H1 (cell line): ENCODE data around the gene RADIL. TPM values are rescaled to one million over a fixed set of nuclear protein-coding genes. Genes with fewer than 3 reads are reported as not detected.

Source experiments
- CTCF ChIA-PET: fragments of 300-600 bp; sonication (Branson Sonifier 250); formaldehyde crosslinking; loops from one replicate; lab custom pipeline; 2021; ENCODE audit not compliant: partially characterized antibody; lab: Charles Lee
- POLR2A ChIA-PET: fragments of 300-600 bp; sonication (Branson Sonifier 250); formaldehyde crosslinking; loops from one replicate; lab custom pipeline; 2021; ENCODE audit warnings: inconsistent platforms; ENCODE audit not compliant: partially characterized antibody; lab: Charles Lee
- DNase-seq, 2 experiments: peaks; one replicate each; pipeline versions ENCODE4 v3.0.0 to v3.0.0-alpha.2; 2010 to 2022; ENCODE audit warnings: low spot score in 2 of 2, low read depth in 1 of 2, mixed read lengths in 1 of 2
- FAIRE-seq: peaks from 2 replicates; lab custom pipeline; 2011; peaks lifted over from hg19 to GRCh38; lab: Jason Lieb, UNC
- H2AFZ ChIP-seq: 2 replicates; pipeline ENCODE4 v1.8.1; 2012; ENCODE audit warnings: low read length, inconsistent platforms
- H2AK5ac ChIP-seq: 2 replicates; pipeline ENCODE4 v1.6.1; 2013; ENCODE audit warnings: low read depth, low read length
- H2BK120ac ChIP-seq: replicated peaks from 2 replicates; pipeline ENCODE3; 2013; ENCODE audit warnings: low read depth, low read length, inconsistent platforms
- H2BK12ac ChIP-seq: 2 replicates; pipeline ENCODE4 v1.6.1; 2013; ENCODE audit warnings: low read depth, low read length
- H2BK15ac ChIP-seq: 2 replicates; pipeline ENCODE4 v1.6.1; 2013; ENCODE audit warnings: low read length
- H2BK20ac ChIP-seq: 2 replicates; pipeline ENCODE4 v1.6.1; 2013; ENCODE audit warnings: low read length
- H2BK5ac ChIP-seq: 2 replicates; pipeline ENCODE4 v1.6.1; 2013; ENCODE audit warnings: low read depth, low read length
- H3K14ac ChIP-seq: 2 replicates; pipeline ENCODE4 v1.6.1; 2013; ENCODE audit warnings: inconsistent platforms; ENCODE audit not compliant: insufficient read length
- H3K18ac ChIP-seq: 2 replicates; pipeline ENCODE4 v1.6.1; 2013; ENCODE audit warnings: low read length; ENCODE audit errors: extremely low read depth
- H3K23ac ChIP-seq: 2 replicates; pipeline ENCODE4 v1.6.1; 2013; ENCODE audit warnings: inconsistent platforms; ENCODE audit not compliant: insufficient read length
- H3K23me2 ChIP-seq: 2 replicates; pipeline ENCODE4 v1.6.1; 2013; ENCODE audit warnings: low read depth, low read length
- H3K27ac ChIP-seq: 2 replicates; pipeline ENCODE4 v1.6.1; 2011; ENCODE audit warnings: low read depth, low read length, inconsistent platforms
- H3K27me3 ChIP-seq, 4 experiments: replicated peaks in 1 of 4; 1 replicate in 1 of 4; 2 replicates in 3 of 4; pipeline versions ENCODE4 v1.6.1 to v1.8.1; 2011 to 2013; ENCODE audit warnings: low read length in 3 of 4, mild to moderate bottlenecking in 3 of 4, inconsistent platforms in 2 of 4, mixed read lengths in 2 of 4, moderate library complexity in 1 of 4; ENCODE audit not compliant: control insufficient read depth in 3 of 4, insufficient read depth in 3 of 4; ENCODE audit errors: extremely low read depth in 1 of 4
- H3K36me3 ChIP-seq, 4 experiments: 2 replicates each; pipeline versions ENCODE4 v1.6.1 to v1.8.1; 2011 to 2013; ENCODE audit warnings: mild to moderate bottlenecking in 4 of 4, low read length in 3 of 4, moderate library complexity in 2 of 4, control low read depth in 1 of 4, inconsistent platforms in 1 of 4; ENCODE audit not compliant: insufficient read depth in 4 of 4, control insufficient read depth in 2 of 4
- H3K4ac ChIP-seq: replicated peaks from 2 replicates; pipeline ENCODE3; 2013; ENCODE audit warnings: low read length, low read depth, mixed read lengths, inconsistent platforms; ENCODE audit not compliant: insufficient read length
- H3K4me1 ChIP-seq, 4 experiments: replicated peaks in 1 of 4; 1 replicate in 1 of 4; 2 replicates in 3 of 4; pipeline versions ENCODE4 v1.6.1 to v1.8.1; 2011 to 2013; ENCODE audit warnings: low read length in 3 of 4, inconsistent platforms in 2 of 4, mixed read lengths in 1 of 4; ENCODE audit not compliant: insufficient read depth in 4 of 4, control insufficient read depth in 3 of 4
- H3K4me2 ChIP-seq, 2 experiments: 2 replicates each; pipeline versions ENCODE4 v1.6.1 to v1.8.1; 2011 to 2013; ENCODE audit warnings: low read depth in 2 of 2, low read length in 2 of 2, control low read depth in 1 of 2, inconsistent platforms in 1 of 2, mild to moderate bottlenecking in 1 of 2; ENCODE audit not compliant: insufficient read depth in 1 of 2
- H3K4me3 ChIP-seq, 4 experiments: fragments of 200-600, 300-600 bp in 1 of 4; sonication (generic), shearing (Covaris generic), sonication (Bioruptor Twin) in 1 of 4; 2 replicates each; pipeline versions ENCODE4 v1.5.1 to v1.8.1; 2011 to 2016; ENCODE audit warnings: low read length in 4 of 4, low read depth in 3 of 4, control low read depth in 2 of 4, inconsistent platforms in 2 of 4, mild to moderate bottlenecking in 2 of 4, mixed read lengths in 1 of 4, moderate library complexity in 1 of 4; ENCODE audit not compliant: insufficient read depth in 2 of 4; ENCODE audit errors: extremely low read depth in 1 of 4
- H3K56ac ChIP-seq: replicated peaks from 2 replicates; pipeline ENCODE3; 2013; ENCODE audit warnings: low read depth, mild to moderate bottlenecking, mixed read lengths, low read length, inconsistent platforms; ENCODE audit not compliant: insufficient read length
- H3K79me1 ChIP-seq: 2 replicates; pipeline ENCODE4 v1.6.1; 2013; ENCODE audit warnings: low read depth, low read length, control low read depth
- H3K79me2 ChIP-seq, 2 experiments: 2 replicates each; pipeline versions ENCODE4 v1.6.1 to v1.8.1; 2012 to 2013; ENCODE audit warnings: low read length in 2 of 2, mild to moderate bottlenecking in 2 of 2, inconsistent platforms in 1 of 2; ENCODE audit not compliant: insufficient read depth in 2 of 2, control insufficient read depth in 1 of 2
- H3K9ac ChIP-seq, 4 experiments: replicated peaks in 1 of 4; 1 replicate in 1 of 4; 2 replicates in 3 of 4; pipeline versions ENCODE4 v1.6.1 to v1.8.1; 2011 to 2013; ENCODE audit warnings: low read depth in 3 of 4, low read length in 3 of 4, control low read depth in 2 of 4, mild to moderate bottlenecking in 2 of 4, moderate library complexity in 2 of 4, inconsistent platforms in 1 of 4; ENCODE audit errors: extremely low read depth in 1 of 4
- H3K9me3 ChIP-seq, 2 experiments: 2 replicates each; pipeline versions ENCODE4 v1.6.1 to v1.8.1; 2012 to 2013; ENCODE audit warnings: mild to moderate bottlenecking in 2 of 2, moderate library complexity in 2 of 2, control low read depth in 1 of 2, inconsistent platforms in 1 of 2, low read depth in 1 of 2, low read length in 1 of 2, mixed read lengths in 1 of 2; ENCODE audit not compliant: insufficient read depth in 2 of 2
- H4K20me1 ChIP-seq, 2 experiments: replicated peaks in 1 of 2; 2 replicates each; pipeline versions ENCODE3 to v1.8.1; 2011 to 2013; ENCODE audit warnings: inconsistent platforms in 2 of 2, low read length in 2 of 2, mild to moderate bottlenecking in 1 of 2; ENCODE audit not compliant: insufficient read depth in 2 of 2, control insufficient read depth in 1 of 2
- H4K5ac ChIP-seq: 2 replicates; pipeline ENCODE4 v1.6.1; 2013; ENCODE audit warnings: low read length, low read depth, mixed read lengths, inconsistent platforms; ENCODE audit not compliant: insufficient read length
- H4K8ac ChIP-seq: 2 replicates; pipeline ENCODE4 v1.8.0; 2013; ENCODE audit warnings: mild to moderate bottlenecking, moderate library complexity, low read length, inconsistent platforms; ENCODE audit not compliant: insufficient read depth; ENCODE audit errors: extremely low read depth
- H4K91ac ChIP-seq: replicated peaks from 2 replicates; pipeline ENCODE3; 2013; ENCODE audit warnings: low read length, mixed read lengths, inconsistent platforms; ENCODE audit not compliant: insufficient read length
- CEBPB ChIP-seq: IDR thresholded peaks from 2 replicates; pipeline ENCODE4 v1.6.1; 2012; ENCODE audit warnings: low read depth, low read length
- POU5F1 ChIP-seq: IDR thresholded peaks from 2 replicates; pipeline ENCODE4 v1.6.1; 2011; ENCODE audit warnings: low read depth, mild to moderate bottlenecking, low read length, moderate library complexity
- ZNF274 ChIP-seq: IDR thresholded peaks from 2 replicates; pipeline ENCODE4 v1.7.0; 2012; ENCODE audit warnings: low read length, borderline replicate concordance; ENCODE audit errors: extremely low read depth
- WGBS, 2 experiments: shearing (Covaris generic) in 1 of 2; methylation state at CpG; one replicate each; pipeline versions ENCODE4 v1.1.6 to v1.1.7; 2013 to 2015; ENCODE audit warnings: low lambda C conversion rate in 2 of 2, mixed read lengths in 2 of 2, inconsistent platforms in 1 of 2, low coverage in 1 of 2, missing lambda C conversion rate in 1 of 2; ENCODE audit not compliant: insufficient replicate concordance in 2 of 2, insufficient coverage in 1 of 2, insufficient read length in 1 of 2; ENCODE audit errors: extremely low coverage in 1 of 2, missing lambda C conversion rate in 1 of 2; 5-methylcytosine and 5-hydroxymethylcytosine counted together
- polyA plus RNA-seq, 7 experiments: library from polyadenylated mRNA; depleted of rRNA in 3 of 7; stranded (reverse) in 5 of 7; unstranded in 2 of 7; fragments of >200 nt in 5 of 7; fragments of 200-250 nt in 2 of 7; gene quantifications; 1 replicate in 5 of 7; 2 replicates in 1 of 7; 4 replicates in 1 of 7; pipeline versions ENCODE4 v1.2.1 to v1.2.3, GENCODE V29; 2011 to 2013; ENCODE audit warnings: missing spikeins in 2 of 7, mixed read lengths in 2 of 7
- total RNA-seq: library from RNA; stranded (reverse); fragmentation: NEBNext Ultra II Directional; extraction: Animal tissue kit (Norgen Biotek cat#: 25700); gene quantifications from 2 replicates; pipeline ENCODE4 v1.2.1, GENCODE V29; 2021

The RADIL gene
- total and polyA plus RNA-seq, 2 of the 8 experiments (the other 6 are each of a cell fraction or from before 2014, with no cell fraction given): 5.0 to 5.4 TPM

DNA sequence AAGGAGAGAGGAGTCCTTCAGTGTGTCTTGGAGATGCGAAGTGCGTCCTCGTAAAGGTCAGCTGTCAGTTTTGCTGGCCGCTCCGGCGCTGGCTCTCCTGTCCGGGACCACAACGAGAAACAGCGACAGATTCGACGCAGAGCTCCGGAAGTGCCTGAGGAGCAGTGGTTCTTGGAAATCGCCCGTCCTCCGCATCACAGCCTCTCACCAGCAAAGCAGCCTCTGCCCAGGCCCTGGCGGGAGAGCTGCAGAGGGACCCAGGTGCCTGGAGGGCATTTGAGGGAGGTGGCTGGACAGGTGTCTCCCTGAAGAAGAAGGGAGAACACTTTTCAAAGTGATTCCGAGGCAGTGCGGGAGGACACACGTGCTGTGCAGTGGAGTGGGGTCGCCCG, 119.7 kb downstream of the RADIL start:
- H2AK5ac ChIP-seq: no peak overlapping the region
- H3K9ac ChIP-seq: no peak overlapping the region
- CTCF ChIA-PET: interaction anchor here (0.7 to 1.9 kb wide), 3 partner anchors 9 to 35 kb away, joined by 3 to 5 read pairs (median 3); no protein-coding TSS in a partner anchor
- H3K27ac ChIP-seq: no peak overlapping the region
- H3K4me3 ChIP-seq: no peak overlapping the region
- H2BK5ac ChIP-seq: no peak overlapping the region
- no peaks in the 10 kb centered on the region for H3K4me1 ChIP-seq
- POLR2A ChIA-PET: interaction anchor here (1.6 kb wide), 1 partner anchor 11 kb away, joined by 6 read pairs; the partner anchor contains the start of gene AP5Z1
- no peak overlapping the region for H4K8ac ChIP-seq
- H3K23ac ChIP-seq: no peak overlapping the region
- DNase-seq: no peak
- no peak overlapping the region for H3K4ac ChIP-seq
- H2BK12ac ChIP-seq: no peak overlapping the region
- H4K91ac ChIP-seq: no peak overlapping the region
- no peaks in the 10 kb centered on the region for H3K23me2 ChIP-seq
- no peak overlapping the region for H3K56ac ChIP-seq
- H2AFZ ChIP-seq: no peak overlapping the region
- TF ChIP-seq CEBPB (no peak), ZNF274 (no peak), POU5F1 (no peak)
- no peaks in the 10 kb centered on the region for H3K9me3 ChIP-seq
- H3K27me3 ChIP-seq: no peaks in the 10 kb centered on the region
- WGBS, 2 experiments: 91% methylated on average over 20 of the region's 21 CpGs; no CpG with 5 or more reads in 1 of the 2 experiments
- no peaks in the 10 kb centered on the region for H3K79me1 ChIP-seq
- no peak overlapping the region for H3K18ac ChIP-seq
- no peak overlapping the region for H2BK20ac ChIP-seq
- H2BK15ac ChIP-seq: no peak overlapping the region
- no peak overlapping the region for H3K4me2 ChIP-seq
- no peaks in the 10 kb centered on the region for H3K79me2 ChIP-seq
- H4K20me1 ChIP-seq: peaks cover 0 to 1% of the 10 kb centered on the region in 2 experiments
- no peak overlapping the region for H4K5ac ChIP-seq
- no peak overlapping the region for H2BK120ac ChIP-seq
- no peak for FAIRE-seq
- H3K14ac ChIP-seq: no peak overlapping the region
- peaks cover 0 to 5% (median 0%) of the 10 kb centered on the region in 4 experiments; a peak in 3 of 8 replicates for H3K36me3 ChIP-seq
